Activated naive CD8-positive, alpha-beta T cell (primary cell): ENCODE results near the gene MAD1L1.
"Not testable (repeated sequence)": the region's sequence is repeated elsewhere in the genome, so short reads cannot be mapped to it uniquely, and the experiment has no call there.

Source experiments
- H3K27ac Mint-ChIP-seq: one replicate; pipeline ENCODE4 v1.8.0; 2021; ENCODE audit warnings: mixed read lengths
- H3K27me3 Mint-ChIP-seq: one replicate; pipeline ENCODE4 v1.8.0; 2021; ENCODE audit warnings: mixed read lengths
- H3K36me3 Mint-ChIP-seq: one replicate; pipeline ENCODE4 v1.8.0; 2021; ENCODE audit warnings: mixed read lengths
- H3K4me1 Mint-ChIP-seq: one replicate; pipeline ENCODE4 v1.8.0; 2021; ENCODE audit warnings: low read depth, mixed read lengths
- H3K4me3 Mint-ChIP-seq: one replicate; pipeline ENCODE4 v1.8.0; 2021; ENCODE audit warnings: mild to moderate bottlenecking, mixed read lengths
- H3K9me3 Mint-ChIP-seq: one replicate; pipeline ENCODE4 v1.8.0; 2021; ENCODE audit warnings: low read depth, mixed read lengths

MAD1L1 gene

GRCh38 chr7:1938788-1939433 lies 293.8 kb downstream of the MAD1L1 start:
- Mint-ChIP-seq H3K9me3 (no peaks in the 10 kb centered on the region), H3K4me3 (peak overlapping the region; percentile 84), H3K4me1 (peaks cover 62% of the 10 kb centered on the region), H3K27ac (peak overlapping the region; percentile 81), H3K27me3 (no peaks in the 10 kb centered on the region), H3K36me3 (peaks cover 3% of the 10 kb centered on the region)

- no peak overlapping the region for H3K4me3 Mint-ChIP-seq
- H3K4me1 Mint-ChIP-seq = peaks cover 45% of the 10 kb centered on the region
- peaks cover 7% of the 10 kb centered on the region for H3K36me3 Mint-ChIP-seq
- H3K27ac Mint-ChIP-seq = no peak overlapping the region
- H3K9me3 Mint-ChIP-seq = no peaks in the 10 kb centered on the region
- H3K27me3 Mint-ChIP-seq = no peaks in the 10 kb centered on the region
Observed at GRCh38 chr7:1937252-1937605, 295.5 kb downstream of the MAD1L1 start.

DNA sequence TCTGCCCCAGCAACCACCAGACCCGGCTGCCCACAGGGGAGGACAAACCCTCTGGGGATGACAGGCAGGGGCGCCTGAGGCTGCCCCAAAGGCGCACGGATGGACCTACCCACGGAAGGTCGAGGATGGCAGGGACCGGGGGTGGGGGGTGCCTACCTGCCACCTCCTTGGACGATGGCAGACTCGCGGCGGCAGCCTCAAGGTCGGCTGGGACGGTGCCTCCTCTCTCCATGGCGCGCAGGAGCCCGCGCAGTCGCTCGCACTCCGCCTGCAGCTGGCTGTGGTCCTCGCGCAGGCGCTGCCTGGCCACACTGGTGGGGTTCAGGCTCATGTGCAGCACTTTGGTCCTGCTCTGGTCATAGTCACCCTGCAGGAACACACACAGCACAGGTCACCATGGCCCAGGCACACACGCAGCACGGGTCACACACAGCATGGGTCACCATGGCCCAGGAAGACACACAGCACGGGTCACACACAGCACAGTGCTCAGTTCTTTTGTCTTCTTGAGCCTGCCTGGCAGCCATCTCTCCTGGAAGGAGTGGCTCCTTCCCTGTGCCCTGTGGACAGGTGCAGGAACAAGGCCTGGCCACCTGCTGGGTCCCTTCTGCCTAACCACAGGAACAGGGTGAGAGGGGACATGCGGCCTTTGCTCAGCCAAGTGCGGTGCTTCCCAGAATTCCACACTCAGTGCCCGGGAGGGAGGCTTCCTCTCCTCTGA lies 296.1 kb downstream of the MAD1L1 start:
- no peak overlapping the region for H3K27ac Mint-ChIP-seq
- H3K9me3 Mint-ChIP-seq = no peaks in the 10 kb centered on the region
- peaks cover 40% of the 10 kb centered on the region for H3K4me1 Mint-ChIP-seq
- H3K36me3 Mint-ChIP-seq = peaks cover 7% of the 10 kb centered on the region
- no peaks in the 10 kb centered on the region for H3K27me3 Mint-ChIP-seq
- no peak overlapping the region for H3K4me3 Mint-ChIP-seq

DNA sequence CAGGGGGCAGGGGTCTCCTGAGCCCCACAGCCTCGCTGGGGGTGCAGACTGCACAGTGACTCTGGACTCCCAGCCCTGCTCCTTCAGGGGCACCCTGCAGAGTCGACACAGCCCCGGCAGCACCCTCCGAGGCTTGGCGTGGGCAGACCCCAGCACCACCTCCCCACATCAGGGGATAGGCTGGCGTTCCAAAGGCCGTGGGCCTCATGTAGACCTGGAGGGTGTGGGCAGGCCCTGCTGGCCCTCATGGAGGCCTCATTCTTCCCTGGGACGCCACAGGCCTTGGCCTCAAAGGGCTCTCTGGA lies 296.8 kb downstream of the MAD1L1 start:
- Mint-ChIP-seq H3K36me3 (peaks cover 7% of the 10 kb centered on the region), H3K27me3 (no peaks in the 10 kb centered on the region), H3K4me3 (no peak overlapping the region), H3K9me3 (no peaks in the 10 kb centered on the region), H3K4me1 (peaks cover 38% of the 10 kb centered on the region), H3K27ac (no peak overlapping the region)

GRCh38 chr7:1935176-1936005 lies 297.4 kb downstream of the MAD1L1 start:
- Mint-ChIP-seq H3K27me3 (no peaks in the 10 kb centered on the region), H3K27ac (no peak overlapping the region), H3K9me3 (no peaks in the 10 kb centered on the region), H3K4me3 (no peak overlapping the region), H3K4me1 (peaks cover 32% of the 10 kb centered on the region), H3K36me3 (peaks cover 7% of the 10 kb centered on the region)

- H3K27me3 Mint-ChIP-seq = no peaks in the 10 kb centered on the region
- peaks cover 26% of the 10 kb centered on the region for H3K4me1 Mint-ChIP-seq
- peaks cover 7% of the 10 kb centered on the region for H3K36me3 Mint-ChIP-seq
- H3K9me3 Mint-ChIP-seq = no peaks in the 10 kb centered on the region
- H3K27ac Mint-ChIP-seq = no peak overlapping the region
- H3K4me3 Mint-ChIP-seq = peak overlapping the region; percentile 23
Observed at GRCh38 chr7:1934756-1935155, 298.0 kb downstream of the MAD1L1 start.

- Mint-ChIP-seq H3K4me3 (no peak overlapping the region), H3K27me3 (no peaks in the 10 kb centered on the region), H3K4me1 (peaks cover 18% of the 10 kb centered on the region), H3K9me3 (no peaks in the 10 kb centered on the region), H3K27ac (no peak overlapping the region), H3K36me3 (peaks cover 8% of the 10 kb centered on the region)
Observed at GRCh38 chr7:1934017-1934416, 298.7 kb downstream of the MAD1L1 start.

DNA sequence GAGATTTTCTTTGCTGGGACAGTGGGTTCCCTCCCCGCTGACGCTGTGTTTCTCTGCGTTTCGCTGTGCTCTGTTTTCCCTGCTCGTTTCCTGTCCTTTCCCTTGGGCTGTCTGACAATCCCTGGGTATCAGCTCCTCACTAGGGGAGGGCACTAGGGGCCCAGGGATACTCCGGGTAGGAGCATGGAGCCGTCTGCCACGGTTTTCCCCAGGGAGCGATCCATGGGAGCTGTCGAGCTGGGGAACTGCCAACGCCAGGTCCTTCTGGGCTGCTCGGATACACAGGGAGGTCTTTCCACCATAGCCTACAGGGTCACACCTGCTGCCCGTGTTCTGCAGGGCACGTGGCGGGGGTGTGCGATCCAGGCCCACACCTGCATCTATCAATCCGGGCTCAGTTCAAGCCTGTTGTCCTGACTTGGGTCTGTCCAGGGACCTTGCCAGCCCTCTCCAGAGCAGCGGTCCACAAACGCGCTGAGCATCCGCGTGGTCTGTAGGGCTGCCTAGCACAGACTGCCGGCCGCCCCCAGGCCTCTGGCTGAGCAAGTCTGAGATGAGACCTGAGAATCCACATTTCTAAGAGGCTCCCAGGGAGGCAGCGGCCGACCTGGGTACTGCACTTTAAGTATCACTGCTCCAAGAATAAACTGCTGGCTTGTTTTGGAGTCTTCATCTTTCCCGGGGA lies 299.5 kb downstream of the MAD1L1 start:
- H3K36me3 Mint-ChIP-seq = peaks cover 9% of the 10 kb centered on the region
- H3K4me3 Mint-ChIP-seq = no peak overlapping the region
- H3K4me1 Mint-ChIP-seq = peaks cover 13% of the 10 kb centered on the region
- H3K27ac Mint-ChIP-seq = no peak overlapping the region
- no peaks in the 10 kb centered on the region for H3K27me3 Mint-ChIP-seq
- H3K9me3 Mint-ChIP-seq = no peaks in the 10 kb centered on the region

DNA sequence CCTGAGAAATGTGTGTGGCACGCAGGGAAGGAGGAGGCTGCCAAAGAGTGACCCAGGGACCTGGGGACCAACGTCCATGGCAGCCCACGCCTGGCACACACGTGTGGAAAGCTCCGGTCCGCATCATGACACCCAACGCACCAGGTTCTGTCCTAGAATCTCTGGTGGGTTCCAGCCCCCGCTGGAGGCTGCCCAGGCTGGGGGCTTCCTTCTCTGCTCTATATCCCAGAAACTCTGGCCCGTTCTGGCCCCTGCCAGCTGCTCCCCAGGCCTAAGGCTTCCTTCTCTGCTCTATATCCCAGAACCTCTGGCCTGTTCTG lies 300.8 kb downstream of the MAD1L1 start:
- Mint-ChIP-seq H3K4me1 (peaks cover 23% of the 10 kb centered on the region), H3K27ac (no peak overlapping the region), H3K9me3 (no peaks in the 10 kb centered on the region), H3K27me3 (no peaks in the 10 kb centered on the region), H3K4me3 (no peak overlapping the region), H3K36me3 (peaks cover 7% of the 10 kb centered on the region)

- peaks cover 7% of the 10 kb centered on the region for H3K36me3 Mint-ChIP-seq
- H3K9me3 Mint-ChIP-seq = no peaks in the 10 kb centered on the region
- no peaks in the 10 kb centered on the region for H3K27me3 Mint-ChIP-seq
- H3K4me3 Mint-ChIP-seq = no peak overlapping the region
- H3K27ac Mint-ChIP-seq = no peak overlapping the region
- H3K4me1 Mint-ChIP-seq = peaks cover 28% of the 10 kb centered on the region
Observed at GRCh38 chr7:1931256-1931950, 301.3 kb downstream of the MAD1L1 start.

DNA sequence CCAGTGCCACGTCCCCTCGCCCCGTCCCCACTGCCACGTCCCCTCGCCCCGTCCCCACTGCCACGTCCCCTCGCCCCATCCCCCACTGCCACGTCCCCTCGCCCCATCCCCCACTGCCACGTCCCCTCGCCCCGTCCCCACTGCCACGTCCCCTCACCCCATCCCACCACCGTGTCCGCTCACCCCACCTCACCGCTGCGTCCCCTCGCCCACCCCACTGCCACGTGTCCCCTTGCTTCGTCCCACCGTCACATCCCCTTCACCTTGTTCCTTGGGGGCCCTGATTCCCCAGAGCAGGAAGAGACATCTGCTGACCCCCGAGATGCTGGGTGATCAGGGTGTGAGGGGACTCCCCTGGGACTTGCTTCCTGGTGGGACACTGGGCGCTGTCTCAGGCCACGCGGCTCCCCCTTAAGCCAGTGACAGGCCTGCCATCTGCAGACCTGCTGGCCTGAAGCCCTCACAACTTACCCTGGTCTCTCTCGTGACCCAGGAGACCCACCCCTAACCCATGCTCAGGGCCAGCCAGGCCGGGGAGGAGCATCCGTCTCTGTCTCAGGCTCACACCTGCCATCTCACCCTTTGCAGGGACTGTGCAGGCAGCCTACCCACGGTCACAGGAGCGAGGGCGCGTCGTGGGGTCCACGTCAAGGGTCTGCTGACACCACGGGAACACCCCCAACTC lies 302.2 kb downstream of the MAD1L1 start:
- Mint-ChIP-seq H3K4me3 (no peak overlapping the region), H3K27ac (no peak overlapping the region), H3K36me3 (peaks cover 7% of the 10 kb centered on the region), H3K4me1 (peaks cover 34% of the 10 kb centered on the region), H3K27me3 (no peaks in the 10 kb centered on the region), H3K9me3 (no peaks in the 10 kb centered on the region)

DNA sequence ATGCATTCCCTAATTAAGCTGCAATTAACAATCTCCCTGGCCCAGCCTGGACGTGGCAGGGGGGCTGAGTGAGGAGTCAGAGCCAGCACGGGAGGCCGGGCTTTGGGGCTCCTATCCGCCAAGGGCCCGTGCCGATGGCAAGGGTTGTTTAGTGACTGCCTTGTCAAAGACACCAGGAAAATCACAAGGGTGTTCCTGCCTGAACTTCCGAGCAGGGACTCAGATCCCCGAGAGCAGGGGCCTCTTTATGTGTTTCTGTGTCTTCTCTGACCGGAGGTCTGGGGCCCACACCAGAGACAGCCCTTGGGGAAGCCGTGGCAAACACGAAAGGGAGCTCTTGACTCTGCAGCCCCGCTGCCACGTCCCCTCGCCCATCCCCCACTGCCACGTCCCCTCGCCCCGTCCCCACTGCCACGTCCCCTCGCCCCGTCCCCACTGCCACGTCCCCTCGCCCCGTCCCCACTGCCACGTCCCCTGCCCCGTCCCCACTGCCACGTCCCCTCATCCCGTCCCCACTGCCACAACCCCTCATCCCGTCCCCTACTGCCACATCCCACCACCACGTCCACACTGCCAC lies 303.3 kb downstream of the MAD1L1 start:
- not testable (repeated sequence) for H3K36me3 Mint-ChIP-seq
- peaks cover 43% of the 10 kb centered on the region for H3K4me1 Mint-ChIP-seq

GRCh38 chr7:1928645-1929348 lies 303.9 kb downstream of the MAD1L1 start:
- Mint-ChIP-seq H3K4me1 (peaks cover 46% of the 10 kb centered on the region), H3K27ac (no peak overlapping the region), H3K36me3 (peaks cover 14% of the 10 kb centered on the region), H3K9me3 (no peaks in the 10 kb centered on the region), H3K4me3 (no peak overlapping the region), H3K27me3 (no peaks in the 10 kb centered on the region)

More for the DNA sequence above, 303.3 kb downstream of the MAD1L1 start:
- not testable (repeated sequence) for H3K27ac Mint-ChIP-seq, H3K4me3 Mint-ChIP-seq, H3K9me3 Mint-ChIP-seq, H3K27me3 Mint-ChIP-seq
